HG02798 (cell line): ENCODE measurements around the gene MRGPRF.
"Not testable (repeated sequence)": the region's sequence is repeated elsewhere in the genome, so short reads cannot be mapped to it uniquely, and the experiment has no call there.

ENCODE experiments used
- ATAC-seq: cut with Tn5 transposase; IDR thresholded peaks from one replicate; pipeline ENCODE4 v1.9.1; 2021; ENCODE audit warnings: mild to moderate bottlenecking; ENCODE audit not compliant: unreplicated experiment, poor library complexity

The MRGPRF gene

GRCh38 chr11:69005183-69005630 lies 7.8 kb downstream of the MRGPRF start:
- ATAC-seq, result no peak

DNA sequence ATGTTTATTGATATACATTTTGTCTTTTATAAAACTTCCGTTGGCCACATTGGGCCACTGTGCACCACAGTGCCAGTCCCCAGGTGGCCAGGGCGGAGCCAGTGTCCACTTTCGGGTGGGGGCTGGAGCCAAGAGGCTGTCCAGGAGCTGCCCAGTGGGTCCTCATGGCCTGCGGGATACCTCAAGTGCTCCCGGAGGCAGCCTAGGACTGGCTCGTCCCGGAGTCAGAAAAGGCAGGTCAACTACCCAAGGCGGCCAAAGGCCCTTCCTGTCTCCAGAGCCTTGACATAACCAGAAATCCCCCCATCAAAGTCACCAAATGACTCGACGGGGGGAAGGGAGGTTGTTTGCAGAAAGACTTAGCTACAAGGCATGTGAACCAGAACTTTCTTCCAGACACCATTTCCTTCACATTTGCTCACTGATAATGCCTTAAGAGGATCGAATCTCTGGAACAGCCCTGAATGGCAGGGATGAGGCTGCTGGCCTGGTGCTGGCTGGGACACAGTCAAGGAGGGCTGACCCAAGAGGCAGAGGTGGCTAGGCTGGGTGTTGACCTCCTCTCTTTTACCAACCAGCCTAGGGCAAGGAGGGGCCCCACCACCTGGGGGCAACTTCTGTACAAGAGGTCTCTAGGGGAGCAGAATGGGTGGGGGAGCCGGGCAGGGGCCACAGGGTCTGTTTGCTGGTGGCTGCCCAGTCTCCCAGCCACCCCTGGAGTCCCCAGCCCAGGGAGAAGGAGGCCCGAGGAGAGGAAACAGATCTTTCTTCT lies 8.4 kb downstream of the MRGPRF start:
- ATAC-seq, result no peak

GRCh38 chr11:69003866-69004367 lies 9.1 kb downstream of the MRGPRF start:
- no peak for ATAC-seq

- ATAC-seq, result no peak
These were observed 9.7 kb downstream of the MRGPRF start for GRCh38 chr11:69003301-69003865.

DNA sequence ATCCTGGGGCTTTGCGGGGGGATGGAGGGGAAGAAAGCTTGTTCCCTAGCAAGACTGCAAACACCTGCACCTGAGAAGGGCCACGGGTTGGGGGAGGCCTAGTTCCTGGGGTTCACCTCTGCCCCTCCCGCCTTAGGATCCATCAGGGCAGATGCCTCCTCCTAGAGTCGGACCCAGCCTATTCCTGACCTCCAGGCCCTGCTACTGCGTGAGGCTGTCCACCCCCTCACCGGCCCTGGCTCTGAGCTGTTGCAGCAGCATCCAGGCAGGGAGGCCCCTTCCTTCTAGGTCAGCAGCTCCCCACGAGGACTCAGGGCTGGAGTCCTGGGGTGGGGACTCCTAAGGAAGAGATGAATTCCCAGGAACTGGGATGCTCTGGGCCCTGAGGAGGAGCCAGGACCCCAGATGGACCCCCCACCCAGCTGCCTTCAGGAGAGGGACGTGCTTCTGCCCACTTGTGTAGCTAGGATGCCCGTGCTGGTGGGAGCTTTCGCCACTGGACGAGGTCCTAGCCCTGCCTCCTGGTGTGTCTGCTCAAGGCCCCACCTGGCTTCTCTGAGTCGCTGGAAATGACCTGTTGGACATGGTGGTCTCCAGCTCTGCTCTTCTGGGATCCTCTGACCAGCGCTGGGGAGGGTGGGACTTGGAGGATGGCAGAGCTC lies 10.3 kb downstream of the MRGPRF start:
- no peak for ATAC-seq

GRCh38 chr11:69002110-69002569 lies 10.9 kb downstream of the MRGPRF start:
- no peak for ATAC-seq

DNA sequence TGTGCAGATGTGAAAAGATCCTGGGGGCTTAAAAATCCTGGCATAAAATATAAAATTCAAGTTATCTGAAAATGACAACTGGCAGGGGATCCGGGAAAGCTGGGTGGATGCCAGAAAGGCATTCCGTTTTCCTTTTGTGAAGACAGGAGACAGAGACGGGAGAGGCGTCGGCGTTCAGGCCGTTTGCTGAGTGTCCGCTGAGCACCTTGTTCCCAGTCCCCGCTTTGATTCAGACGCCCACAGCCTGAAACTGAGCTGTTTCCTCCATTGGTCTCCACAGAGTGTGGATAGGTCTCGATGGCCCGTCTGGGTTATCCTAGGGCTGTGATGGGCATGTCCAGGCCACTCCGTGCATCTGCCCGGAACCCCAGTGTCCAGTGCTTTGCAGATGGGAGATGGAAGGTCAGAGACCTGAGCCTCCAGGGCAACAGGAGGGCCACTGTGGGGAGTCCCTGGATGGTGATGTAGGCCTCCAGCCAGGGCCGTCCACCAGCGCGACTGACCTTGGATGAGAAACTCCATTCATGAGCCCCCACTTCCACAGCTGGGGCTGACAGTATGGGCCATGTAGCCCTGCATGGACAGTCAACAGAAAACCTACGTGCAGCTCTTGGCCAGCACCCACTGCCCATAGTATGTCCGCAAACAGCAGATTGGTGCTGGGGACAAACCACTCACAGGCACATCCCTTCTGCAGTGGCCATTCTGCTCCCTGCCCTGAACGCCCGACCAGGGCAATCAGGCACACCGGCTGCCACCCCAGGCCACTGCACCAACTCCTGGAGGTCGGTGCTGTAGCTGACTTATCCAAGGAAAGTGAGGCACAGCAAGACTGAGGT lies 11.6 kb downstream of the MRGPRF start:
- no peak for ATAC-seq

DNA sequence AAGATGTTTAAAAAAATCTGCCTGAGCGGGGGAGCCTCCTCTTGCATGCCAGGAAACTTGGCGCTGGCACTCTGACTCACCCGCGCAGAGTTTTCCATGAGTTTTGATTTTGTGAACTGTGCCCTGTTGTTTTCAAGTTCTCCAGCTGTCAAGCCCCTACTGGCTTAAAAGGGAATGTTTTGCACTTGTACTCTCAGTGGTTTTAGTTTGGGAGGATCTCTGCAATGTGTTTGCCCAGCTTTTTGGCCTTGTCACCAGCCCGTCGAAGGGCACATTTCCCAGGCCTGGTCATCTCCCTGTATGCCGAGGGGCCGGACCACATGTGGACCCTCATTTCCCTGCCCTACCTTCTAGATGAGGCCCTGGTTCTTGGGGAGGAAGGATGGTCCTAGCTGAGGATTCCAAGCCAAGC lies 12.2 kb downstream of the MRGPRF start:
- ATAC-seq, result no peak

- no peak for ATAC-seq
These were observed 12.7 kb downstream of the MRGPRF start for GRCh38 chr11:69000391-69000790.

GRCh38 chr11:68999748-69000355 lies 13.2 kb downstream of the MRGPRF start:
- not testable (repeated sequence) for ATAC-seq

DNA sequence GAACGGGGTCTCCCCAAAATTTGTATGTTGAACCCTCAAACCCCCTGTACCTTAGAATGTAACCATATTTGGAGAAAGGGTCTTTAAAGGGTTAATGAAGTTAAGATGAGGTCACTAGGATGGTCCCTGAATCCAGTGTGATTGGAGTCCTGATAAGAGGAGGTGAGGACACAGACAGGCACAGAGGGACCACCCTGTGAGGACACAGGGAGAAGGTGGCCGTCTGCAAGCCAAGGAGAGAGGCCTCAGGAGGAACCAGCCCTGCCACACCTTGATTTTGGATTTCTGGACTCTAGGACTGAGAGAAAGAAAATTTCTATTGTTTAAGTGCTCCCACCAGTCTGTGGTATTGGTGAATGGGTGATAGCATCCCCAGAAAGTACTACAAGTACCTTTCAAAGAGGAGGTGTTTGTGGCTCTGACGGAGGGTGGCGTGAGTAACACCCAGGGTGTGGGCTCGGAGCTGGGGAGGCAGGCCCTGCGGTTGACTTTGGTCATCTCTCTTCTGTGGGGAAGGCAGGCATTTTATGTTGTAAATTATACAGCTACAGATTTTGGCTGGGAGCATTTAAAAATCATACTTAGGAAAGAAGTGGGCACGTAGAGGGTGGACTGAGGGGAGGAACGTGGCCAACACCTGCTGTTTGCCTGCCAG lies 13.8 kb downstream of the MRGPRF start:
- ATAC-seq, result no peak

DNA sequence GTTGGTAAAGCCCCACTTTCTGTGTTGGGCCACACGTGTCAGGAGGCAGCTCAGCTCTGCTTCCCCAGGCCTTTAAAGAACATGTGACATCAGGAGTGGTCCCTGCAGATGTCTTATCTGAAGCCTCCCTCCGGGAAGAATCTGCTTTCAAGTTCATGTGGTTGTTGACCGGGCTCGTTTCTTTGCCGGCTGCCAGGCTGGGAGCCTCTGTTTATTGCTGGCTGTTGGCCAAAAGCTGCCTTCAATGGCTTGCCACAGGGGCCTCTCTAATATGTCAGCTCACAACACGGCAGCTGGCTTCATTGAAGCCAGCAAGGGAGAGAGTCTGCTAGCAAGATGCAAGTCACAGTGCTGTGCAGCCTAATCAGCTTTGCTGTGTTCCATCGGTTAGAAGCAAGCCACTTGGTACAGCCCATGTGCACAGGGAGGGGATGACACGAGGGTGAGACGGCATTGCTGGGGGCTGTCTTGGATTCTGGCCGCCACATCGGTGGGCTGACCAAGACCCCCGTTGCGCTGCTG lies 14.6 kb downstream of the MRGPRF start:
- ATAC-seq, result no peak

DNA sequence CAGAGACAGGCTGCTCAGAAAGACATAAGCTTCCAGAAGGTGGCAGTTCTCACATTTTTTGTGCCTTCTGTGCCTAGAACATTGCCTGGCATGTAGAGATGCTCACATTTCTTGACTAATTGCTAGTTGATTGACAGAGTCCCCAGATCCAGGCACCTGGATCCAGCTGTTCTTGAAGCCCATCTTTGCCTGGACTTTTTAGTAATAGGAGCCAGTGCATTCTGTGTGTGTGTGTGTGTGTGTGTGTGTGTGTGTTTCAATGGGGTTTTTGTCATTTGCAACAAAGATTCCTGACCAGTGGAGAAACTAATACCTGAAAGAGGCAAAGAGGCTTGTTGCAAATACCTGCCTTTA lies 15.1 kb downstream of the MRGPRF start:
- ATAC-seq, result no peak

DNA sequence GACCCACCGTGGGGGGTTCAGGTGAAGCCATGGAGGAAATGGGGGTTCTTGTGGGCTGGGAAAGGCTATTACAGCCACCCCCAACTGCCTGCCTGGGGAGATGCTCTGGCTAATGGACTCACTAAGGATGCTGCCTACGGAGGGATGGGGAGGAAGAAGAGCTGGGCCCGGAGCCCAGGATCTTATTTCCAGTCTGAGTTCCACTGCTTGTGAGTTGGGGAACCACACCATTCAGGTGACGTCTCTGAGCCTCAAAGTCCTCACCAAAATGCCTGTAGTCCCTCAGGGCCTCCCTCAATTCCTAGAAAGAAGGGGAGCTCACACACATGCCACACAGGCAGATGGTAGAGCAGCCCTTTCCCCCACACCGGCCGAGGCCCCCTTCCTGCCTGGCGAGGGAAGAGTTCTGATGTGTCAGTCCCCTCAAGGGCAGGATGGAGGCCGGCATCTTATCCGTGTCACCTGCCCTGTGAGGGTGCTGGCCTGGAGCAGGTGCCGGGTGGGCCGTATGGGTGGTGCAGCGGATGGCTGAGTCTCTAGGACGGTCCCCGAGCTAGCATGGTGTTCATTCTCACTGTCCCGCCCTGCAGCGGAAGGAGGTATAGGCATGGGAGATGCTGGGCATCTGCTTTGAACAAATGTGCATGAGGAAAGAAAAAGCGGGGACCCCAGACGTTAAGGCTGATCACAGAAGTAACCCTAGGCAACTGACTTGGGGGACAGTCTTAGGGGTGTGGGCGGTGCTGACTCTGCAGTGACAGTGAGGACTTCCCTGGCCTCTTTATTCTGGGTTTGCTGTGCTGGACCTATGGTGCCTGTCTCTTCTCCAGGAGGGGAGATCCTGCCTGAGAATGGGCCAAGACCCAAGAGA lies 15.7 kb downstream of the MRGPRF start:
- ATAC-seq, result no peak

DNA sequence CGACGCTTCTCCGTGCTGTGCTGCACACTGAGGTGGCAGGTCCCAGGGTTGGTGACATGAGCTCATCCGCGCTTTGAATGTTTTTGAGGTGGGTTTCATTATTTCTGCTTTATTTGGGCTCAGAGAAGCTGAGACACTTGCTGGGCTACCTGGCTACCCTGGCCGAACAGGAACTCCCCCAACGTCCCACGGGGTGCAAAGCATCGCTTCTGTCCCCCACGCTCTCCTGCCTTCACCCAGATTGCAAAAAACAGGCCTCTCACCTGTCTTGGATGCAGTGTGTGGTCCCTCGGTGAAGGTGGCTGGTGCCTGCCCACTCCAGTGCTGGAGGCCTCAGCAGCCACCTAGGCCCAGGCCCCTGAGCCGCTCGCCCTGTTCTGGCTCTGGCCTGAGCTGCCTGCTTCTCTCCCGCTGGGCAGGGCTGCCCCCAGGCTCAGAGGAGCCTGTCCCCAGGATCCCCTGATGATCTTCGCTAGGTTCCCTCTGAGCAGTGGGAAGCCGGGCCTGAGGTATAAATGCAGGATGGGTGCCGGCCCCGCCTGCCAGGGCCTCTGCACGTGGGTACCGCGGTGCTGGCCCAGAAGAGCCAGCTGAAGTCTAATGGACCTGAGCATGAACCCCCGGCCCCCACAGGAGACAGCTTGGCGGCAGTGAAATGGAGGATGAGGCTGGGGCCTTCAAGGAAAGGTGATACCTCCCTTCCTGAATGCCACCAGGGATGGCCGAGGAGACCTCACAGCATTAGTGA lies 16.5 kb downstream of the MRGPRF start:
- no peak for ATAC-seq

GRCh38 chr11:68994894-68995285 lies 18.2 kb downstream of the MRGPRF start:
- ATAC-seq, result no peak

DNA sequence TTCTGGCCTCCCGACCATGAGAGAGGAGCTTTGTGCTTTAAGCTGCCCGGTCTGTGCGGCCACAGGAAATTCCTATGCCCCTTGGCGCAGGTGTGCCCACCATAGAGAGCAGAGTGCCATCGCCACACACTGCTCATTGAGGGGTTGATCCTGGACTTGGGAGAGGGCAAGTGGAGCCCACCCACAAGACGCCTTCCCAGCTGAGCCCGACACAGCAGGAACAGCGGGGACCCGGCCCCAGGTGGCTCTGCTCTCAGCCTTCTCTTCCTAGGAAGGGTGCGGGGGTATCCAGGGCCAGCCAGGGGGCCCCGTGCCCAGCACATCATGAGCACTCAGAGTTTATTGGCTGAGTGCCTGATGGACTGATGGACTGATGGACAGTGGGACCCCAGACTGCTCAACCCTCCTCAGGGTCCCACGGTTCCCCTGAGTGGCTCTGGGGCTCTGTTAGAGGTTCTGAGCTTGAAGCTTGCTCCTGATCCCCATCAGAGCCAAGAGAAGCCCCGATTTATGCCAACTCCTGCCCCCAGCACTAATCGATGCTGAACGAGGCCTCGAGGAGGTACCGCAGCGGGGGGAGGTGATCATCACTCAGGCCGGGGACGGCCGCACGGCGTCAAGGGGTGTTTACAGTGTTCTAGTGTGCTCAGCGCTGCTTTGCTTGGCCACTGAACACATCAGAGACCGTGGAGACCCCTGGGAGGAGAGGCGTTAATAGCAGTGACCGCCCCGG lies 18.7 kb downstream of the MRGPRF start:
- no peak for ATAC-seq
